ENCODE measurements around the gene GATA3.

GATA3 gene

DNA sequence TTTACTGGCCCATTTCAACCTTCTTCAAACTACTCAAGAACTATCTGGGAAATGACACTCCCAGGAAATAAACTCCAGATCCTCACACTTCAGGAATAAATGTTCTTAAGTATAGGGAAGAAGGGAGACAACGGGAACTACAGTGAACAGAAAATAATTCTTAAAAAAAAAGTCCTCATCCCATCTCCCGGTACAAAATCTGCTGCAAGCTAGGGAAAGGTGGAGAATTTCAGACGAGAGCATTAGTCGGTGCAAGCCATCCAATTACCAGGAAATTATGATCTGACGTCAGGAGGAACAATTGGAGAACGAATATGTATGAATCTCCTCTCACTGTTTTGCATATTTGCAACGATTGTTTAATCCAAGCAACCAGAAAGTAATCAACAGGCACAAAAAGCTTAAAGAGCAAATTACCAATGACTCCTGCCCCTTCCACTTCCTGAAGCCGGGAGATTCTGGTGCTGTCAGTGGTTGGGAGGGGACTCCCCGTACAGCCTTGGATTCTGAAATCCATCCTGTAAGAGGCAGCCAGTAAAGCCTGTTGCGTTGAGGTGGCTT, 15.1 kb upstream of the GATA3 start:
- no peak for DNase-seq

DNA sequence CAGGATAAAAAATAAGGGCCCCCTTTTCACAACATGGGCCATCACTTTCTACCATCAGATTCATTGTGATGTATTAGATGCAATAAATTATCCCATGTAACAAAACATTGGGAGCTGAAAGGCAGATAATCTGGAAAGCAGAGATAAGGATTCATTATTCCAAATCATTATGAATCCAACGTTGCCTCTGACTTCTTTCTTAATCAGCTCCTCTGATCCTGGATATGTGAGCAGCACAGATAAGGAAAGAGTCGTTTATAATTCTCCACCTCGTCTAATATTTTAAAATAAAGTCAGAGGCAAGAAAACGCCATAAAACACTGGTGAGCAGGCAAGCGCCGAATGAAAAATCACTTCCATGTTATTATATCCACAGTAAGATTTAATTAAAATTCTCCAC, 13.8 kb upstream of the GATA3 start:
- no peak for DNase-seq

DNA sequence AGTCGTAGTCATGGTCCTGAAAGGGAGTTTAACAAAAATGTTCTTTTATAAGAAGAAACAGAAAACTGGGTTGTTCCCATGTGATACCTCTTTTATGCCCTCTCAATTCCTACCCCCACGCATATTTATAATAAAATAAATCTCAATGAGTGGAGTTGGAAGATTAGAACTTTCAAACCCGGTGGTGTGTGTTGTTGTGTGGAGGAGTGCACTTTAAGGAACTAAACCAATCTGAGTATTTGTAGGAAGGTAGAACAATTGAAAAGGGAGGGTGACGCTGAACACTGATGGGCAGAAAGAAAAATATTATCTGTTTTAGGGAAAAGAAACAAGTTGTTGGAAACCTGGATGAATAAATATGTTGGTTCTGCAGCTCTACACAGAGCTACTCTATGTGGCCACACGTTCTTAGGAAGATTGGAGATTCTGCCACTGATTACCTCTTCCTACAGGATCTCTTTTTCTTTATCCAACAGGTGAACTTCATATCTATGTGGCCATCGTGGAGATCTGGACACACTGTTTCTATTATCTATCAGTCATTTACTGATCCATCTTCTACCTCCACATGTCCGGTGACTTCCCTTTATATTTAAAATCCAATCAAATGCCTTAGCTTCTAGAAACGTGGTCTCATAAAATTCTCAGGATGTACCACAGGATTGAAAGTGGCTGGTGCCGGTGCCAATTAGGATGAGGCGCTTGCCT, 13.1 kb upstream of the GATA3 start:
- no peak for DNase-seq

DNA sequence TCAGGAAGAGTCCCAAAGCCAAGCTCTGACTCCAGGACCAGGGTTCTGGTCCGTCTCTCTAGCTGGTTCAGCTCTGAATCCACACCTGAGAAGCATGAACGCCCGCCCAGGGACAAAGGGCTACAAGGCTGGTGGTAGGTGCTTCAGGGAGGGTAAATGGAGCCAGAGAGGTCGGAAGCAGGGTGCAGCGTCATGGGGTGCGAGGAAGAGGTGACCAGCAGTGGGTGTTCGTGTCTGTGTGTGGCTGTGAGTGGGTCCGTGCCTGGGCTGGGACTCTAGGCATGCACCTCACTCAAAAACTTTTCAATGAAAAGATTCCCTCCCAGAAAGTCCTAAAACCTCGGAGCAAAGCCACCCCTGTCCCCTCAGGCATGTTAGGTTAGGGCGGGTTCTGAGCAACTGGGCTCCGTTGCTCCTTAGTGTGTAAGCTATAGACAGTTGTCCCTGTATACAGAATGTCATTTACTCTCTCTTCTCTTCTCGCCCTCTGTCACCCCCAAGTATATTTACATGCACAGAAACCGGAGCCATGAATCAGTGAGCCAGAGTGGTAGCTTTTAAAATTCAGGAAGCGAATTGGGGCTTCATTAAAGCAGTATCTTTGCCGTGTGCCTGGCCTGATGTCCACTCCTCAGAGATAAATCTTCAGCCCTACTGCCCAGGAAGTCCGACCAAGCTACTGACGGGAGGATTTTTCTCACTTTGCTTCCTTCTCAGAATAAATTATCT, 12.3 kb upstream of the GATA3 start:
- DNase-seq = no peak

DNA sequence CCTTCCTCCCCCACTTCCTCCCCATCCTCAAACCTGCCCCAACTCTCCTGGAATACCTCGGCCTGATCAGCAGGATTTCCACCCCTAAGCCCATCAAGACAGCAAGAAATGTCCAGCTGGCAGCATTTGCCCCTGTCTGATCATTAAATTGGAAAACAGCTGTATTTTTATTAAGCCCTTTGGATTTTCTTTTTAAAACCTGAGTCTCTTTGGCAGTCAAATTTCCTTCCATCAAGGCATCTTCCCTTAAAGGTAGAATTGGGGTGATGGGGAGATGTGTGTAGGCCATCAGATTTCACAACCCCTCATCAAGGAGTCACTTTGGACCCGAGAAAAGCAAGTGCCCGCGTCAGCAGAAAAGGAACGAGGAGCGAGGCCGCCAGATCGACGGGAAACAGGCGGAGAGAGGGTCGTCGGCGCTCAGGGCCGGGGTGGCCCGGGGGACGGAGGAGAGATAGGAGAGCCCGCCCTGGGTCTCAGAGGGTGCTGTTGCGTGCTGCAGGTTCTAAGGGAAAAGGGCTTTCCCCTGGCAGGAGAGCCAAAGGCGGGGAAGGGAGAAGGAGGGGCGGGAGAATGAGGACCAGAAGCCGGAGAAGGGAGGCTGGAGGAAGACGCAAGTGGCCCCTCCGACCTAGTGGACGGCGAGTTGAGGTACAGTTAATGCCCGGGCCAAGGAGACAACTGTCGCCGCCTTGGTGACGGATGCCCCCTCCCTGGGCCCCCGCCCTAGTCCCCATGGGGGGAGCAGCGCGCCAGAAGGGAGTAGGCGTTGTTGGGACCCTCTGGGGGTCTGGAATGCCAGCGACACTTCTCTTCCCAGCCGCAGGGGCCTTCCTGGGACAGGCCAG, 11.5 kb upstream of the GATA3 start:
- DNase-seq = no peak

DNA sequence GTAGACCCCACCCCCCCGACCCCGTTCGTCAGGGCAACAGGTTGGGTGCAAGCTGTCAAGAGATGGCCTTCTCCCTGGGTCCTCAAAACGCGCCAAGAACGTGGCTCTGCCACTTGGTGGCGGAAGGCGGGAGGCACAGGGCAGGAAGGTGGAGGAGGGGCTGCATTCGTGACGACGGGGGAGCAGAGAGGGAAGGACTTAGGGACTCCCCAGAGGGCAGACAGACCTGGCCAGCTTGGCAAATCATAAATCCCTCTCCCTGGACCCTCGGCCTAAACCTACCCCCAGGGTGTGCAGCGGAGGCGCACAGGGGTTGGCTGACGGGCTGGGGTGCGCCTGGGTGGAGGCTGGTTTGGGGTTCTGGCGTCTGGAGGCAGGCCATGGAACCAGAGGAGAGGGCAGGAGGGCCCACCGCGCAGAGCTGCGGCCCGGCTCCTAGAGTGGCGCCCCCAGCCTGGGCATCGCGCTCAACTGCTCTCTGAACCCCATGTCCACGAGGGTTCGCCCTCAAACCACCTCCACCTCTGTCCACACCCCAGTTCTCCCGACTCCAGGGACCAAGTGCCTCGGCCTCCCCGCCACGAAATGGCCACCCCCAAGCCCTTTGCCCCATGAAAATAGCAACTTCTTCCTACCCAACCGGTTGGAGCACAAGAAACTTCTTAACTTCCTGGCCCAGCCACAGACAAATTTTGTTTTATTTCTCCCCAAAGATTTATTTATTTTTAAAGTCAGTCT, 10.8 kb upstream of the GATA3 start:
- no peak for DNase-seq

DNA sequence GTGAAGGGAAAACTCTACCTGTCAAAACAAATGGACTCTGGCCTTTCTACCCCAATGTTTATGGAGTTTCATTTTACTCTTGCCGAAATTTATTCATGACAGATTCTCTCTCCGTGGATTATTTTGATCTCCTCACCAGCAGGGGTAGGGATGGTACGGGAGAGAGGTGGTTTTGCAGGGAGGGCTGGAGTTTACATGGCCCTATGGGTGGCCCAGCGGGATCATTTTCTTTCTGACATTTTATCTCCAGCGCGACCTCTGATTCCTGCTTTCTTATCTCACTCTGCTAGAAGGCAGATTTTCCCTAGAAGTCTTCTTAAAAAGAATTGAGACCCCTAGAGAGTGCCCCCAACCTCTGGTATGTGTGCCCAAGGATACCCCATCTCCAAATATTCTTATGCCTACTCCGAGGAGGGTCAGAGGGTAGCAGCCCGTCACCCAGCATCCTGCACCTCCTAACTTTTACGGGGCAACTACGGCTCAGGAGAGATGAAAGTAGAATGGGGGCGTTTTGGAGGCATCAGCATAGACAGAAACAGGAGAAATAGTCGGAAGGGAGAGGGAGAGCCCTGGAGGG, 10.1 kb upstream of the GATA3 start:
- DNase-seq = no peak

DNA sequence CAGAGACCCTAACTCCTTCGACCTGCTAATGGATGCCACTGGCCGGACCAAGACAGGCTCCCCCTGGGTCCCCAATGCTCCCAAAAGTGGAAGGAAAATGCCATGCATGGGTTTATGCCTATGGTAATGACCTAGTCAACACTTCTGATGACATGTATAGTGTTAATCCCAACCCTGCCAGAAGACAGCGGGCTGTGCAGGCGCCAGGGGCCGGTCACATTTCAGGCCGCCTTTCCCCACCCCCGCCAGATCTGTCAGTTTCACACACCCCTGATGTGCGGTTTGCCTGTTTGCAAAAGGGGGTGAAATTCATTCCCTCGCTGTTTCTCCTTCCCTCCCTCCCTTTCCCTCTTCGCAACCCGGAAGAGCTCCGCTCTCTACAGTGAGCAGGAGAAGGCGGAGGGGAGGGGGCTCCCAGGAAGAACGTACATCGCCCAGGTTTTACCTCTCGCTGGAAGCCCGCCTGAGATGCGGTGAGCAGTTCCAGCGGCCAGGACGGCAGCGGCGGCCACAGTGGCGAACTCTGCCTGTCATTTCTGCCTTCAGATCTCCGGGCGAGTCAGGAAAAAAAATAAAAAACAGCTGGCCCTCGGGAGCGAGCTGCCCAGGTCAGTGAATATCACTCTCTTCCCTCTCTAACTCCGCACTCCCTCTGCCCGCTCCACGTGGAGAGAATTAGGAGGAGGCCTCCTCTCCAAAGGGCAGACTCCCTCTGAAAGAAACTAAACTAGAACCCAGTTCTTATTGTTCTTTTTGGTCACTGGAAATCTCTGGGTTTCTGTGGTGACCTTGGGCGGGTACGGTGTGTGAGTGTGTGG, 9.4 kb upstream of the GATA3 start:
- no peak for DNase-seq

DNA sequence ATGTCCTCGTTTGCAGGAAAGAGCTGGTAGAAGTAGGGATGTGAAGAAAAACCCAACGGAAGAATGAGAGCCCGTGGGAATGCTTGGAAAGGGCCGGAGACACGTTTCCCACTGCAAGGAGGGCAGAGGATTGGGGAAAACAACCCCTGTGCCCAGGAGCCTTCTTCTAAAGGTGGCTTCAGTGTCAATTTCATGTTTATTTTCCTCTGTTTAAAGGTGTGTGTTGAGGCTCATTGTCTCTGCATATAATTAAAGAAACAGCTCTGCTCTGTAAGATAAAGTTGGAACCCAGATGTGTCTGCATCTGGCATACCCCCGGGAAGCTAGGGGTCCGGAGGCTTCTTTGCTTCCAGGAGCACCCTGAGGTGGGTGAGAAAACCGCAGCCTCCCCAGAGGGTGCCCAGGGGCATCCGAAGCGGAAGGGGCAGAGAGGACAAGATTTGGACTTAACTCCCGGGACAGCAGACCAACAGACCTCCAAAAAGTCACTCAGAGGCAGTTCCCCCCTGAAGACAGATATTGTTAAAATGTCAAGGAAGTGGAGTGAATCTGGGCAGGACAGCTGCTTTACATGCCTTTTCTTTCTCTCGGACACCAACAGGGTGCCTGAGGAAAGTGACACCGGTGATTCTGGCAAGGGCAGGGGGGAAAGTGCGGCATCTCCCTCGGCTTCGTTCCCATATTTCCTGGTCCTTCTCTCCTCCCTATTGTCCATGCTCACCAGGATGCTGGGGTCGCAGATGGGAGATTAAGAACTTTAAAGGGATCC, 8.6 kb upstream of the GATA3 start:
- DNase-seq = no peak

DNA sequence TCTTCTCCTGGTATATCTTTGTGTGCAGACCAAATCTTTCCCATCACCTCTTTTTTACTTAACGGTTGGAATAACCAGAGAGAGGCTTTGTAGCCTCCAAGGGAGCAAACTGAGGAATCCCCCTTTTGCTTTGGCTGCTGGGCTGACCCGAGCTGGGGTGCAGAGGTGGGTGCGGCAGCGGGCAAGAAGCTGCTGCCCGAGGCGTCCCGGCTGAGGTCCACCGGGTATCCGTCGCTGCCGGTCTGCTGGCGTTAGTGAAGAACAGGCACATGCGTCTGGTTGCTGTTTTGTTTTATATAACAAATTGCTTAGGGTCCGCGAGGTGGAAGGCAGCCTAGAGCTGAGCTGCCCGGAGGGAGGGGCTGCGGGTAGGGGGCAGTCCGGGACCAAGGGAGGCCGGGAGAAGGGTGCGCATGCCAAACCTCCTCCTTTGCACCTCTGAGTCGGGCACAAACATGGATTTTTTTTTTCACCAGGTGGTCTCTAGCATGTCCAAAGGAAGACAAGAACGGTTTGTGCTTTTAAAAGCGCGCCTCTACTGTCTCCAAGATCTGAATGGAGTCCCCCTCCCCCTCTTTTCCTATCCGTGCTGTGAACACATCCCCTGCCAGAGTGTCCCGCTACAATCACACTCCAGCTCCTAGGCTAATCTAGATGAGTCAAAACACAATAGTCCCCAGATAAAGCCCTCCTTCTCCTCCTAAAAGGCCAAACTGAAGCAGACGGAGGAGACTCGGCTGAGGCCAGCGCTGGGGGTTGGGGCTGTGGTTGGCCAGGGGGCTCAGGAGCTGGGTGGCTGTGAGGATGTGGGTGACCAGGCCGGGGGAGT, 6.8 kb upstream of the GATA3 start:
- DNase-seq = no peak

DNA sequence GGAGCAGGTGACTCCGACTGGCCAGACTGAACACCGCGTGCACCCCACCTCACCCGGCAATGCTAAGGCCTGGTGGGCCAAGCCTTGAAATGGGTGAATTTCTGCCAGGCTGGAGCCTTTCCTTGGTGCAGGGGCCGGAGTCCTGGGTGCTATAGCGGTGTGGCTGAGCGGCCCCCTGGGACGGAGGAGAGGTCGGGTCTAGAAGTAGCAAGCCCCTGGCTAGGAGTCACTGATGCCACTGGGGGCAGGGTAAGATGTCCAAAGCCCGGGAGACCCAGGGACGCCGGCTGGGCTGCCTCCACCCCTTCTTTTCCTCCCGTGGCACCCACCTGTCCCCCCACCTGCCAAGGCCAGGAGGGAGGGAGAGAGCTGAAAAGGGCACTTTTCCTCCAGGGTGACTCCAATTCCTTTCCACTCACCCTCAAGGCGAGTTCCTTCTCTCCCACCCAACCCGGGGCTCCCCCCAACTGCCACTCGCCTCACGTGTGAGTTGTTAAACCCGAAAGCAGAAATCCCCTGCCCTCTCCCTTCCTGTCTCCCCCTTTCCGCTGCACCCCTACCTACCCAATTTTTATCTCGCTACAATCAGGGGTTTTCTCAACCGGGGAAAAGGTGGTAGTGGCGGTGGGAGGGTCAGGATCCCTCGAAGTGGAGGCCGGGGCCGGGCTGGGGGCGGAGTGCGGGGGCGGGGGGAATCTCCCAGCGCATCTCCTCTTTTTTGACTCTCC, 6.0 kb upstream of the GATA3 start:
- no peak for DNase-seq

DNA sequence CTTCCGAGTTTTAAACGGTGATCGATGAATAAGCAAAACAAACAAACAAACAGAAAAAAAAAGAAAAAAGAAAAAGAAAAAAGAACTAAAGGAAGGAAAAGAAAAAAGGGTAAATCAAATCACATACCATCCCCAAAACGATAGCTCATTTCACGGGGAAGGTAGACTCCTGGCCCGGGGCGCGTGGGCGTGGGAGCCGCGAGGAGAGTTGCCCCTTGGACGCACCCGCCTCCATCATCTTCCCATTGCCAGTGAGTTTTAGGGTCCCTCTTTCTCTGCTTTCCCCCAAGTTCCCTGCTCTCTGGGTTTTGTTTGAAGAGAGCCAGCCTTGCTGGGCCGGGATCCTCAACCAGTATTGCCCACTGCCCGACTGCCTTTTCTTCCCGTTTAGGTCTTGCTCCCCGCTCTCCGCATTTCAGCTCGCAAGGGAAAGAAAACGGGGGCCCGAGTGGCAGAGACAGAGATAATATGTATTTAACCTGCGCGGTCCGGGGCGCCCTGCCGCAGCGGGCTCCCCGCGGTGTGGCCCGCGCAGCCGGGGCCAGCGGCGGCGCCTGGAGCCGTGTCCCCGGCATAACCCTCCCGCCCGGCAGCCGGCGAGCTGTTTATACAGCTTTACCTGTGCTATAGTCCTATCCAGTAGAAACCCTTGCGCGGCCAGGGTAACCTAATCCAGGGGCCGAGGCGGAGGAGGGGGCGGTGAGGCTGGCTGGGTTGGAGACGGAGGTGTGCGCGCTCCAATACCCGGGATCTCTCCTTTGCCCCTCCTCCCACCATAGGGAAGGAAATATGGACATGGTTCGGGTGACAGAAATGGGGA, 5.2 kb upstream of the GATA3 start:
- no peak for DNase-seq

DNA sequence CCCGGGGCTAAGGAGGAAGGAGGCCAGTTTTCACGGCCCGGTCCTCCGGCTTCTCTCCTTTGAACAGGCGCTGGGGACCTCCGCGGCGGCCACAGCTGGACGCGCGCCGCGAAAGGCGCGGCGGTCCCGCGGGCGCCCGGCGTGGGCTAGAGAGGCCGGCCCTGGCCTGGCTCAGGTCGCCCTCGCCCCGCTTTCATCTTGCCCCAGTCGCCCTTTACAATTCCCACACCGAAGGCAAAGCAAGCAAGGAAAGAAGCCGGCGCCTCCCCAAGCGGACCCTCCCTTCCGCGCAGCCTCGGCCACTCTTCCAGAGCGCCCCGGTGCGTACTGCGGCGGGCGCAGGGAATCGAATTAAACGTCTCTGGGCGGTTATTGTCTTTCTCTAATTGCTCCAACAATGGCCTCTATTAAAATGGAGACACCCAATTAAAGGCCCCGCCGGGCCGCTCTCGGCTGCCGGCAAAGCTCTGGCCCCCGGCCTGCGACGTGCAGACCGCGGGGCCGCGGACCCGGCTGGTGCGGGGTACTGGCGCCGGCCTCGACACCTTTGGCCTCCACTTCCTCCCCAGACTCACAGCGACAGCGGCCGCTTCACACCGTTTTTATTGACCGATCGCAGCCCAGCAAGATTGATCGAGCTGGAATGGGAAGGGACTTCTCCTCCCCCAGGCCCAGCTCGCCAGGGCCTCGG, 4.5 kb upstream of the GATA3 start:
- no peak for DNase-seq

DNA sequence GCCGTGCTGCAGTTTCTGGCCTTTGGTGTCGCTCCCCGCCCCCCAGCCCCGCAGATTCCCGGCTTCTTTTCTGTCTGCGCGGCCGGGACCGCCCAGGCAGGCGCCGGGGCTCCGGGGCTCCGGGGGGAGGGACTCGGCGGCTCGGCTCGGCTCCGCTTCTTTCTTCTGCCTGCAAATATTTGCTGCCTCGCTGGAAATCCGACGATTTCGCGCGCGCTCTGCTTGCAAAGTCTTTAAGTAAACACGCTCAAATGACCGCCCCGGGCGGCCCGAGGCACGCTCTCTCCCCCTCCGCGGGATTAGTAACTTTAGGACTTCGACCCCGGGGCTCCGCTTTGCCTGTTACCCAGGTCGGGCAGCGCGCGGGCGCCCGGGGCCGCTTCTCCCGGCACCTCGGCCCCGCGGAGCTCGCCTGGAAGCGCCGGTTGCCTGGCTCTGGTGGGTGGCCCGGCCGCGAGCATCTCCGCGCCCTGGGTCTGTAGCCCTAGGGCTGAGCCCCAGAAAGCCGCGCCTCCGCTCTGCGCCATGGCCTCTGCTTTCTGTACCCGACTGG, 3.9 kb upstream of the GATA3 start:
- DNase-seq = no peak

DNA sequence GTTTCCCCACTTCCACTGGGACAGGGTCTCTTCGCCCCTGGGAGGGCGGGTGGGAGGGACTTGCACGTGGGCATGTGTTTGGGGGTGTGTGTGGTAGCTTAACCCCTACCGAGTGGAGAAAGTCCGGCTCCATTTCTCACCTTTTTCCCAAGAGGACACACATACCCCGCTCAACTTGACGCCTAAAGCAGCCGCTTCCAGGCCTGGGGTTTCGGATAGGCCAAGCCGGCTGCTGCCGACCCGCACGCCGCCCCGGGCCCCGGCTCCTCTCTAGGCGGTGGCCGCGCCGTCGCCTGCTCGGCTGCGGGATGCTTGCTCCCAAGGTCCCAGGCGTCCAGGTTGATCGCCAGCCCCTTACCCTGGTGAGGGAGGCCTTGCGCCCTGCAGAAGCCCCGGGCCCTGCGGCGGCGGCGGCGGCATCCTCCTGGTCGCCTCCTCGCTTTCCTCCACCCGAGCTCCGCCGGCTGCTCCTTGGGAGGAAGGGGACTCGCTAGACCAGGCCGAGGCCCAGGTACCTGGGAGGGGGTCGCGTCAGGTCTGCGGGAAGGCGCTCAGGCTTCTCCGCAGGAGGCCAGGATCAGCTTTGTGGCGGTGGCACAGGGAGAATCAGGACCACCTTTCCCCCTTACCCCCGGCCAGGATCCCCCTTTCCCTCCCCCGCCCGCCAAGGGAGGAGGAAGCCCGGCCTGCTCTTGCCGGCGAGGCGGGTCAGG, 3.2 kb upstream of the GATA3 start:
- DNase-seq = no peak

DNA sequence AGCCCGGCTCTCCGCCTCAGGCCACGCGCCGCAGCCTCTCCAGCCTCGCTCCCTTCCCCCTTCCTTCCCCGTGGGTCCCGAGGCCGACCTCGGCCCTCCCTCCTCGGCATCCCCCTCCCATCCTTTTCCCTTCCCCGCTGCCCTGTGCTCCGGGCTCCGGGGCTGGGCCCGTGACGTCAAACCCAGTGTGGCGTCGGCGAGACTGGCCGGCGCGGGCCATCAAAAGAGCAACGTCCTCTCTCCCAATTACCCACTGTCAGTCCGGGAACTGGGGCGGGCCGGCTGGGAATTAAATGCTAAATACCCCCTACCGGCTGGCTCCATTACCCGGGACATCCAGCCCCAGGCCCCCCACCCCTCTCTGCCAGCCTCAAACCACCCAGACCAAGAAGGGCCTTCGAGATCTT, 2.6 kb upstream of the GATA3 start:
- DNase-seq = no peak

All from HCEC 1CT (cell line).